ENCODE measurements around the gene ABHD5. TPM values are rescaled to one million over a fixed set of nuclear protein-coding genes. Genes with fewer than 3 reads are reported as not detected.

The ABHD5 gene
- total and polyA plus RNA-seq, 2 of the 8 experiments (the other 6 are each of a cell fraction or from before 2014, with no cell fraction given): 10.5 to 16.4 TPM

DNA sequence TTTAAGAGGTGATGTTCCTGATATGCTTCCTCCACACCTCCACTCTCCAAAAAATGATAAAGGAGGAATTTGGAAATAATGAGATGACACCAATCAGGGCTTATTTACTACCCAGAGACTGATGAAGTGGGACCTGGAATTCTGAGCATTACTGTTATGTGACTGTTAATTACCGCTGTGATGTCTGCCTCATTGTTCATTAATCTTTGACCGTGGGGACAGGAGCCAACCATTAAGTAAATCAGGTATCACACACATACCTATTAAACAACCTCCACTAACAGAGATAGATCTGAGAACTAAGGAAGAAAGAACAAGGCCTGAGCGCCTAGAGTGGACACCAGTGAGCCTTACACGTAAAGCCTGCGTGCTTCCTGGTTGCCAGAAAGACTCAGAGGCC, 37.7 kb downstream of the ABHD5 start:
- ChIA-PET POLR2A (ENCODE audit: partially characterized antibody) (no interaction called here), CTCF (ENCODE audit: partially characterized antibody) (no interaction called here)
- Histone ChIP-seq H3K4ac (replicated peaks; ENCODE audit: insufficient read length, low read depth, low read length) (no peak overlapping the region), H3K9ac (replicated peaks in 1 of 4; ENCODE audit: extremely low read depth in 1 of 4, low read depth in 3 of 4, low read length in 3 of 4) (no peak overlapping the region), H2BK15ac (ENCODE audit: low read length) (no peak overlapping the region), H3K79me2 (ENCODE audit: control insufficient read depth in 1 of 2, insufficient read depth in 2 of 2, low read length in 2 of 2) (no peaks in the 10 kb centered on the region), H2BK120ac (replicated peaks; ENCODE audit: low read depth, low read length) (no peak overlapping the region), H2AK5ac (ENCODE audit: low read depth, low read length) (no peak overlapping the region), H3K23ac (ENCODE audit: insufficient read length) (no peak overlapping the region), H4K8ac (ENCODE audit: extremely low read depth, insufficient read depth, low read length) (no peak overlapping the region), H3K14ac (ENCODE audit: insufficient read length) (no peak overlapping the region), H3K27me3 (replicated peaks in 1 of 4; ENCODE audit: control insufficient read depth in 3 of 4, extremely low read depth in 1 of 4, insufficient read depth in 3 of 4, low read length in 3 of 4) (no peaks in the 10 kb centered on the region), H3K79me1 (ENCODE audit: low read depth, low read length) (no peaks in the 10 kb centered on the region), H2BK20ac (ENCODE audit: low read length) (no peak overlapping the region), H3K4me3 (ENCODE audit: extremely low read depth in 1 of 4, insufficient read depth in 2 of 4, low read depth in 3 of 4, low read length in 4 of 4) (no peak overlapping the region), H3K56ac (replicated peaks; ENCODE audit: insufficient read length, low read depth, low read length) (no peak overlapping the region), H3K4me2 (ENCODE audit: insufficient read depth in 1 of 2, low read depth in 2 of 2, low read length in 2 of 2) (no peak overlapping the region), H4K5ac (ENCODE audit: insufficient read length, low read depth, low read length) (no peak overlapping the region), H3K23me2 (ENCODE audit: low read depth, low read length) (no peaks in the 10 kb centered on the region), H2AFZ (ENCODE audit: low read length) (no peak overlapping the region), H4K91ac (replicated peaks; ENCODE audit: insufficient read length, low read length) (no peak overlapping the region), H2BK12ac (ENCODE audit: low read depth, low read length) (no peak overlapping the region), H2BK5ac (ENCODE audit: low read depth, low read length) (no peak overlapping the region), H3K4me1 (replicated peaks in 1 of 4; ENCODE audit: control insufficient read depth in 3 of 4, insufficient read depth in 4 of 4, low read length in 3 of 4) (peaks cover 0 to 6% (median 2%) of the 10 kb centered on the region in 4 experiments; a peak in 4 of 7 replicates), H3K27ac (ENCODE audit: low read depth, low read length) (no peak overlapping the region), H3K18ac (ENCODE audit: extremely low read depth, low read length) (no peak overlapping the region), H3K9me3 (ENCODE audit: insufficient read depth in 2 of 2, low read depth in 1 of 2, low read length in 1 of 2) (no peaks in the 10 kb centered on the region), H4K20me1 (replicated peaks in 1 of 2; ENCODE audit: control insufficient read depth in 1 of 2, insufficient read depth in 2 of 2, low read length in 2 of 2) (no peaks in the 10 kb centered on the region), H3K36me3 (ENCODE audit: control insufficient read depth in 2 of 4, insufficient read depth in 4 of 4, low read length in 3 of 4) (no peaks in the 10 kb centered on the region)
- TF ChIP-seq CREB1 (IDR thresholded peaks at IDR 0.05) (no peak), RFX5 (IDR thresholded peaks at IDR 0.05; ENCODE audit: borderline replicate concordance, low read depth, low read length) (no peak), RNF2 (IDR thresholded peaks at IDR 0.05; ENCODE audit: borderline replicate concordance, low read depth, low read length, missing control alignments, poor library complexity, severe bottlenecking) (no peak), ASH2L (IDR thresholded peaks at IDR 0.05; ENCODE audit: low read length) (no peak), KDM1A (IDR thresholded peaks at IDR 0.05; ENCODE audit: borderline replicate concordance, low read length) (no peak), TCF12 (IDR thresholded peaks at IDR 0.05; ENCODE audit: low read depth, low read length) (no peak), BACH1 (IDR thresholded peaks at IDR 0.05; ENCODE audit: low read length) (no peak), HDAC2 (IDR thresholded peaks at IDR 0.05; ENCODE audit: borderline replicate concordance in 1 of 2, low read depth in 2 of 2, low read length in 2 of 2) (no peak), SP1 (IDR thresholded peaks at IDR 0.05; ENCODE audit: low read depth, low read length) (no peak)
- TF ChIP-seq, protein P1, sequence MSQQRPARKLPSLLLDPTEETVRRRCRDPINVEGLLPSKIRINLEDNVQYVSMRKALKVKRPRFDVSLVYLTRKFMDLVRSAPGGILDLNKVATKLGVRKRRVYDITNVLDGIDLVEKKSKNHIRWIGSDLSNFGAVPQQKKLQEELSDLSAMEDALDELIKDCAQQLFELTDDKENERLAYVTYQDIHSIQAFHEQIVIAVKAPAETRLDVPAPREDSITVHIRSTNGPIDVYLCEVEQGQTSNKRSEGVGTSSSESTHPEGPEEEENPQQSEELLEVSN (IDR thresholded peaks at IDR 0.05): no peak
- TF ChIP-seq, protein P2, sequence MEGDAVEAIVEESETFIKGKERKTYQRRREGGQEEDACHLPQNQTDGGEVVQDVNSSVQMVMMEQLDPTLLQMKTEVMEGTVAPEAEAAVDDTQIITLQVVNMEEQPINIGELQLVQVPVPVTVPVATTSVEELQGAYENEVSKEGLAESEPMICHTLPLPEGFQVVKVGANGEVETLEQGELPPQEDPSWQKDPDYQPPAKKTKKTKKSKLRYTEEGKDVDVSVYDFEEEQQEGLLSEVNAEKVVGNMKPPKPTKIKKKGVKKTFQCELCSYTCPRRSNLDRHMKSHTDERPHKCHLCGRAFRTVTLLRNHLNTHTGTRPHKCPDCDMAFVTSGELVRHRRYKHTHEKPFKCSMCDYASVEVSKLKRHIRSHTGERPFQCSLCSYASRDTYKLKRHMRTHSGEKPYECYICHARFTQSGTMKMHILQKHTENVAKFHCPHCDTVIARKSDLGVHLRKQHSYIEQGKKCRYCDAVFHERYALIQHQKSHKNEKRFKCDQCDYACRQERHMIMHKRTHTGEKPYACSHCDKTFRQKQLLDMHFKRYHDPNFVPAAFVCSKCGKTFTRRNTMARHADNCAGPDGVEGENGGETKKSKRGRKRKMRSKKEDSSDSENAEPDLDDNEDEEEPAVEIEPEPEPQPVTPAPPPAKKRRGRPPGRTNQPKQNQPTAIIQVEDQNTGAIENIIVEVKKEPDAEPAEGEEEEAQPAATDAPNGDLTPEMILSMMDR (IDR thresholded peaks at IDR 0.05; ENCODE audit: control extremely low read depth in 1 of 3, insufficient read depth in 1 of 3, low read depth in 1 of 3, low read length in 3 of 3): no peak
- DNase-seq (ENCODE audit: low read depth in 1 of 2, low spot score in 2 of 2) (no peak), FAIRE-seq (no peak)
- WGBS, 2 experiments (ENCODE audit: extremely low coverage in 1 of 2, insufficient coverage in 1 of 2, insufficient read length in 1 of 2, insufficient replicate concordance in 2 of 2, low coverage in 1 of 2, low lambda C conversion rate in 2 of 2, missing lambda C conversion rate in 1 of 2): 79% methylated on average over 5 of the region's 5 CpGs; no CpG with 5 or more reads in 1 of the 2 experiments
